Left lobe of liver (tissue), 2 donors: ENCODE data around the gene RBBP5. TPM values are rescaled to one million over a fixed set of nuclear protein-coding genes. Genes with fewer than 3 reads are reported as not detected.
A peak's percentile ranks its signal among the peaks of the same experiment; 100 is the strongest.
"Not testable (repeated sequence)": the region's sequence is repeated elsewhere in the genome, so short reads cannot be mapped to it uniquely, and the experiment has no call there.

ENCODE experiments used
- ATAC-seq: fragments of 200-7000 bp; cut with Tn5 transposase; one replicate; pipeline ENCODE4 v1.9.1; 2020; ENCODE audit warnings: mild to moderate bottlenecking, moderate library complexity
- DNase-seq: peaks from one replicate; pipeline ENCODE4 v3.0.0-alpha.2; 2020; ENCODE audit warnings: low spot score
- total RNA-seq: library from RNA; stranded (reverse); gene quantifications from one replicate; pipeline ENCODE4 v1.2.1, GENCODE V29; 2021
- donor health status: DM: no; HTN: no; CAD: no; lungs with moderate emphysema.
- donor health status: DM: no; HTN: yes; CAD: no.

The RBBP5 gene
- 7.8 TPM for total RNA-seq

GRCh38 chr1:205121660-205122488 is at the start of gene RBBP5:
RBBP5 (minus strand) TSS chr1:205121978; CDS start chr1:205121873, 105 bp downstream.
- DNase-seq (peak; percentile 96), ATAC-seq (peak; percentile 98)

GRCh38 chr1:205171369-205171768 is 49.6 kb upstream of the RBBP5 start:
- no peak for DNase-seq
- ATAC-seq = no peak

- no peak for ATAC-seq
- no peak for DNase-seq
These were observed 48.9 kb upstream of the RBBP5 start for GRCh38 chr1:205170532-205171269.

GRCh38 chr1:205169248-205169647 is 47.5 kb upstream of the RBBP5 start:
- ATAC-seq (no peak), DNase-seq (no peak)

DNA sequence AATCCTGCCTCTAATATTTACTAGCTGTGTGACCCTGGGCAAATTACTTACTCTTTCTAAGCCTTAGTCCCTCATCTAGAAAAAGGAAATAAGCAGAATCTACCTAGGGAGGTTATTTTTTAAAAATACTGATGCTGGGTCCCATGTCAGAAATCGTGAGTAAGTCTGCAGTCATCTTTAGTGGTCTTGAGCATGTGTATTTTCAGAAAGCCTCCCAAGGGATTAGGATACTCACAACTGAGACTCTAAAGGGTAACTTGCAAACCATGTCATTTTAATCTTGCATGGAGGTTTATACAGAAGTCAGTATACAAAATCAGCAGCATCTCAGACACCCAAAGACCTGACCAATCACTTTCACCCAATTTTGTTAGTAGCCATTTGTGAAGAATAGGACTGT is 46.5 kb upstream of the RBBP5 start:
- ATAC-seq = no peak
- no peak for DNase-seq

DNA sequence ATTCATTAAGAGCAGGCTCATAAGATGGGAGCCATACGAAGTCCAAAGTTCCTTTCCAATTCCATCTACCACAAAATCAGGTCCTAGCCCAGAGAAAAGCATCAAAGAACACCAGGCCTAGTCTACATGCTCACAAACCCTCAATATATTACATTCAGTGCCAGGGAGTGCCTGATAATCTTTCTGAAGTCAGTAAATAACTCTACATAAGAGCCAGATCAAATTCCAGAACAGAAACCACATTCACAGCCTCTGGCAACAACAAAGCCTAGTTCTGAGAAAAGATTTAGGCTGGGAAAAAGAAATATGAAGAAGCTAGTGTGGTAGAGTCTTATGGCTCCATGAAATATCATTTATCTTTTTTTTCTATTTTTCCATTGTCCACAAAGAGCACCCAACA is 40.5 kb upstream of the RBBP5 start:
- ATAC-seq (no peak), DNase-seq (no peak)

DNA sequence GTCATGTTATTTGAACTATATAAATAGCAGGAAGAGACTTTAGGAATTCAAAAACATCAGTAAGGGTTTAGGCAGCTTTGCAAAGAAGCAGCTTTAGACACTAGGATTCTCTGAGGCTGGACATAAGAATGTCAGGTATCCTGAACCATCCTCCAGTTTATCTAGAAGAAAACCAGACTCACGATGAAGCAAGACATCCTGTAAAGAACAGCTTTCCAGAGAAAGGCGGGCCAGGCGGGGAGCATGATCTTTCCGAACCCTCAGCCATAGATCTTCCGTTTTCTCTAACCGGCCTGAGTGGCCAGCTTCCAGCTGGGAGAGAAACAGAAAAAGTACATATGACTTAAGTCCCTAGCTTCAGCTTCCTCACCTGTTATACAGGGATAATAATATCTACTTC is 39.3 kb upstream of the RBBP5 start:
- ATAC-seq (no peak), DNase-seq (no peak)

DNA sequence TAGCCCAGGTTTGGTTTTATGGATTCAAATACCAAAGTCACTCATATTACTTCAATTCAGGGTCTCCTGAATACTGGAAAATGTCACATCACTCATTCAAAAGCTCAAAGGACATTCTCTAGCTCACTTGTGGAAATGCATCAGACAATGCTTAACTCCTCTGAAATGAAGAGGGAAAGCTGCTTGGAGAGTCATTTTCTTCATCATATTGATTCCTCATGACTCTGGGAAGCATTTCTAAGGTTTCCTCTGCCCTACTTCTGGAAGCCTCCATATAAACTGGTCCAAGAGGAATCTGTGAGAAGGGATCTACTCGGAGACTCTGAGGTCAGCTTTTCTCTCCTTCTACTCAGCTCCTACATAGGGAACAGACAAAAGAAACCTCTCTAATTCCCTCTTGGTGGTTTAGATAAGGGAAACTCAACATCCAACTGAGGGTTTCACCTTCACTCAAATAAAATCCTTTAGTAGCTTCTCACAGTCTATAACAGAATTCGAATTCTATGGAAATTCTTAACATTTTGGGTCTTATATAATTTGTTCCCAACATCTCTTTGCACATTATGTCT is 36.4 kb upstream of the RBBP5 start:
- ATAC-seq (no peak), DNase-seq (no peak)

DNA sequence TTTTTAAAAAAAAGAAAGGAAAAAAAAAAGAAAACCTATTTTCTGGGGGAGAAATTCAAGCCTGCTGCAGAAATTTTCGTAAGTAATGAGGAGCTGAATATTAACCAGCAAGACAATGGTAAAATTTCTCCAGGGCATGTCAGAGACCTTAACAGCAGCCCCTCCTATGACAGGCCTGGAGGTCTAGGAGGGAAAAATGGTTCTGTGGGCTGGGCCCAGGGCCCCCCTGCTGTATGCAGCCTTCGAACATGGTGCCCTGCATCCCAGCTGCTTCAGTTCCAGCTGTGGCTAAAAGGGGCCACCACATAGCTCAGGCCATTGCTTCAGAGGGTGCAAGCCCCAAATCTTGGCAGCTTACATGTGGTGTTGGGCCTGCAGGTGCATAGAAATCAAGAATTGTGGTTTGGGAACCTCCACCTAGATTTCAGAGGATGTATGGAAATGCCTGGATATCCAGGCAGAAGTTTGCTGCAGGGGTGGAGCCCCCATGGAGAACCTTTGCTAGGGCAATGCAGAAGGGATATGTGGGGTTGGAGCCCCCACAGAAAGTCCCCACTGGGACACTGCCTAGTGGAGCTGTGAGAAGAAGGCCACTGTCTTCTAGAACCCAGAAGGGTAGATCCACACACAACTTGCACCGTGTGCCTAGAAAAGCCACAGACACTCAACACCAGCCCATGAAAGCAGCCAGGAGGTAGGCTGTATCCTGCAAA is 34.0 kb upstream of the RBBP5 start:
- DNase-seq, ATAC-seq: not testable (repeated sequence)

DNA sequence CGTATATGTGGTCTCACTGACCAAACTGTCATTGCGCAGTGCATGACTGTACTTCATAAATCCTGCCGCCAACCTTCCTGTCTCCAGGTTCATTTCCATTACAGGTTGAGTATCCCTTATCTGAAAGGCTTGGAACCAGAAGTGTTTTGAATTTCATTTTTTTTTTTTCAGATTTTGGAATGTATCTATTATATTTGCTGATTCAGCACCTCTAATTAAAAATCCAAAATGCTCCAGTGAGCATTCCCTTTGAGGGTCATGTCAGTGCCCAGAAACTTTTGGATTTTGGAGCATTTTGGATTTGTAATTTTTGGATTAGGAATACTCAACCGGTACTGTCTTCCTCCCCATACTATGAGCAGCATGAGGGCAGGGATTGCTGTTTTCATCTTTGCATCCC is 30.7 kb upstream of the RBBP5 start:
- ATAC-seq (no peak), DNase-seq (no peak)

DNA sequence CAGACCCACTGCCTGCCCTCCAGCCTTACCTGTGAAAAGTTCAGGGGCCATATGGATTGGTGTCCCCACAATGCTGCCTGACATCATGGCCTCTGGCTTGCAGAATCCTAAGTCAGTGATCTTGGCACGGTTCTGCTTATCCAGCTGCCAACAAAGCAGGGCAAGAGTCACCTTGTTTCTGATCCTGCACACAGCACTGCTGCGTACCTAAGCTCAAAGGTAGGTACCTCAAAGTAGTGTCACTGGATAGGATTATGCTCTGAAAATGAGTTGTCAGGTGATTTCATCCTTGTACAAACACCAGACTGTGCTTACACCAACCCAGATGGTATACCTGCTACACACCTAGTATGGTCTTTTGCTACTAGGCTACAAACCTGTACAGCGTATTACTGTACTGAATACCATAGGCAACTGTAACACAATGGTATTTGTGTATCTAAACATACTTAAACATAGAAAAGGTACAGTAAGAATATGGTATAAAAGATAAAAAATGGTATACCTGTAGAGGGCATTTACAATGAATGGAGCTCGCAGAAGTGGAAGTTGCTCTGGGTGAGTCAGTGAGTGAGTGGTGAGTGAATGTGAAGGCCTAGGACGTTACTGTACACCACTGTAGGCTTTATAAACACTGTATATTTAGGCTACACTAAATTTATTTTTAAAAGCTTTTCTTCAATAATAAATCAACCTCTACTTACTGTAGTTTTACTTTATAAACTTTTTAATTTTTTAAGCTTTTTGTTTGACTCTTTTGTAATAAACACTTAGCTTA is 29.1 kb upstream of the RBBP5 start:
- peak; percentile 99 for ATAC-seq
- DNase-seq = peak; percentile 78

GRCh38 chr1:205147191-205147835 is 25.5 kb upstream of the RBBP5 start:
- DNase-seq (no peak), ATAC-seq (no peak)

GRCh38 chr1:205144751-205145150 is 23.0 kb upstream of the RBBP5 start:
- DNase-seq = no peak
- no peak for ATAC-seq

- DNase-seq (no peak), ATAC-seq (no peak)
These were observed 22.4 kb upstream of the RBBP5 start for GRCh38 chr1:205144046-205144720.

GRCh38 chr1:205142102-205142469 is 20.3 kb upstream of the RBBP5 start:
- ATAC-seq (peak; percentile 32), DNase-seq (no peak)

DNA sequence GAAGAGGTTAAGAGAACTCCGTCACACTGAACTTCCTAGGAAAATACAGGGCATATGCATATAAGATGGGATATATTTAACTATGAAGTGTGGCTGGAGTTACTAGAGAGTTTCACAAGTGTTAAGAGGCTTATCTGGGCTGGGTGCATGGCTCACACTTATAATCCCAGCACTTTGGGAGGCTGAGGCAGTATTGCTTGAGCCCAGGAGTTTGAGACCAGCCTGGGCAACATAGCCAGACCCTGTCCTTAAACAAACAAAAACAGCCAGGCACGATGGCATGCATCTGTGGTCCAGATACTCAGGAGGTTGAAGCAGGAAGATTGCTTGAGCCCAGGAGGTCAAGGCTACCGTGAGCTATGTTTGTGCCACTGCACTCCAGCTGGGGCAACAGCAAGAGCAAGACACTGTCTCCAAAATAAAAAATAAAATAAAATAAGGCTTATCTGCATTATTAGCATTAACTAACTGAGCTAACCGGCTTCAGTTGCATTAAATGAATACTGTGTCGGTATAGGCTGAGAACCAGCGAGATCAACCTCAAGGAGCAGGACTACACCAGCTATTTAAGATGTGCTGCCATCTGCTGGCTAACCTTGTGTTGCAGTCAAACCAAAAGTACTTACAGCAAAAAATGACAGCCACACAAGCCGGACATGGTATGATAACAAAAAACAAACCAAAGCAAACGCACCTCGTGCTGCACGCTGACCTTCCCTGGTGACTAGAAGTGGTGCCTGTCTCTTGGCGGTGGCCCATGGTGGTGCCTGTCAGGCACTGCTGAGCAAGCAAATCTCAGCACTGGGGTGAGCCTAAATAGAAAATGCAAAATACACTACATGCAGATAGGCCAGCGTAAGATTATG is 19.7 kb upstream of the RBBP5 start:
- ATAC-seq (peak; percentile 96), DNase-seq (peak; percentile 70)

DNA sequence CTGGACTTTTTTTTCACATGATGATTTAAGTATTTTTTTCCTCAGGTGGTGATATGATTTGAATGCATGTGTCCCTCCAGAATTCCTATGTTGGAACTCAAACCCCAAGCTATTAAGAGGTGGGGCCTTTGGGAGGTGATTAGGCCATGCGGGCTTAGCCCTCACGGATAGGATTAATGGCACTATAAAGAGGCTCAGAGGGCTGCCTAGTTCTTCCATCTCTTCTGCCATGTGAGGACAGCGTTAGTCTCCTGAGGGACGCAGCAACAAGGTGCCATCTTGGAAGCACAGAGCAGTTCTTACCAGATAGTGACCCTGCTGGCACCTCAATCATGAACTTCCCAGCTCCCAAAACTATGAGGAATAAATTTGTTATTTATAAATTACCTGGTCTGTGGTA is 18.3 kb upstream of the RBBP5 start:
- ATAC-seq (no peak), DNase-seq (no peak)

DNA sequence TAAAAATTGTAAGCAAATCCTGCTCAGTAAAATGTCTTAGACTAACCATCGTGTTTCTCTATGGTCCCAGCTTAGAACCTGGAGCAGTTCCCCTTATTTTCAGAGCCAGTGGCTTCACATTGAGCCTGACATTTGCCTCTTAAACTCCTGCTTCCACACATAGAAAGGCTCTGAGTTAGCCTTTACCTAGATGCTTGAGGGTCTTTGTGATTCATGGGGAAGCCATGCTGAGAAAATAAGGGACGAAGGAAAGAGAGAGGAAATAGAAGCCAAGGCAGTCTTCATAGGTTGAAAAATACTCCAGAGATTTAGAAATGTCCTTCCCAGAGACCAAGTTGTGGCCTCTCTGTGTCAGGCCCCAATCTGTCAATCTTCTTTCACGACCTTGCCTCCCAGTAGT is 16.1 kb upstream of the RBBP5 start:
- no peak for ATAC-seq
- DNase-seq = no peak

GRCh38 chr1:205133287-205133686 is 11.5 kb upstream of the RBBP5 start:
- no peak for ATAC-seq
- DNase-seq = no peak
